HCT116 (cell line): ENCODE data around the gene MCF2L2.

Experiments used
- EZH2 ChIP-seq: fragments of 200-600 bp; sonication (generic); IDR thresholded peaks from 2 replicates; pipeline ENCODE4 v1.6.1; 2017; ENCODE audit warnings: antibody characterized with exemption, mixed run types
- POLR2A ChIP-seq: IDR thresholded peaks from 2 replicates; pipeline ENCODE4 v1.7.0; 2011; ENCODE audit warnings: borderline replicate concordance; ENCODE audit not compliant: insufficient read depth, insufficient read length; ENCODE audit errors: extremely low read depth
- POLR2AphosphoS5 ChIP-seq: IDR thresholded peaks from 2 replicates; pipeline ENCODE4 v1.6.1; 2011; ENCODE audit warnings: mild to moderate bottlenecking, low read depth, low read length, moderate library complexity
- RAD21 ChIP-seq: IDR thresholded peaks from 2 replicates; pipeline ENCODE4 v1.6.1; 2012; ENCODE audit warnings: low read depth, mild to moderate bottlenecking
- ZNF274 ChIP-seq: fragments of 200-500 bp; sonication (Bioruptor generic); IDR thresholded peaks from 2 replicates; pipeline ENCODE4 v1.6.1; 2014; ENCODE audit warnings: mild to moderate bottlenecking, low read depth, low read length, inconsistent platforms
- TF ChIP-seq, protein P1 (sequence below), 3 experiments: fragments of 200-600 bp in 1 of 3; sonication (generic) in 1 of 3; IDR thresholded peaks in 2 of 3; conservative IDR thresholded peaks in 1 of 3; 2 replicates each; pipeline ENCODE4 v1.5.1; 2012 to 2017; ENCODE audit warnings: low read depth in 2 of 3, low read length in 2 of 3, antibody characterized with exemption in 1 of 3, borderline replicate concordance in 1 of 3, control low read depth in 1 of 3, mild to moderate bottlenecking in 1 of 3, mixed read lengths in 1 of 3, mixed run types in 1 of 3, moderate library complexity in 1 of 3; ENCODE audit not compliant: insufficient read depth in 1 of 3

DNA sequence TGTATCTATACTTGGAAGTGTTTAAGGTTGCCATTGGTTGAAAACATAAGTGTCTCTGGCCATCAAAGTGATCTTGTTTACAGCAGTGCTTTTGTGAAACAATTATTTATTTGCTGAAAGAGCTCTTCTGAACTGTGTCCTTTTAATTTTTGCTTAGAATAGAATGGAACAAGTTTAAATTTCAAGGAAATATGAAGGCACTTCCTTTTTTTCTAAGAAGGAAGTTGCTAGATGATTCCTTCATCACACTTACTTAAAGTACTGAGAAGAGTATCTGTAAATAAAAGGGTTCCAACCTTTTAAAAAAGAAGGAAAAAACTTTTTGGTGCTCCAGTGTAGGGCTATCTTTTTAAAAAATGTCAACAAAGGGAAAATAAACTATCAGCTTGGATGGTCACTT lies 155.6 kb downstream of the MCF2L2 start:
- TF ChIP-seq RAD21 (no peak), POLR2A (no peak), EZH2 (no peak), POLR2AphosphoS5 (no peak), ZNF274 (no peak)
- TF ChIP-seq, protein P1, sequence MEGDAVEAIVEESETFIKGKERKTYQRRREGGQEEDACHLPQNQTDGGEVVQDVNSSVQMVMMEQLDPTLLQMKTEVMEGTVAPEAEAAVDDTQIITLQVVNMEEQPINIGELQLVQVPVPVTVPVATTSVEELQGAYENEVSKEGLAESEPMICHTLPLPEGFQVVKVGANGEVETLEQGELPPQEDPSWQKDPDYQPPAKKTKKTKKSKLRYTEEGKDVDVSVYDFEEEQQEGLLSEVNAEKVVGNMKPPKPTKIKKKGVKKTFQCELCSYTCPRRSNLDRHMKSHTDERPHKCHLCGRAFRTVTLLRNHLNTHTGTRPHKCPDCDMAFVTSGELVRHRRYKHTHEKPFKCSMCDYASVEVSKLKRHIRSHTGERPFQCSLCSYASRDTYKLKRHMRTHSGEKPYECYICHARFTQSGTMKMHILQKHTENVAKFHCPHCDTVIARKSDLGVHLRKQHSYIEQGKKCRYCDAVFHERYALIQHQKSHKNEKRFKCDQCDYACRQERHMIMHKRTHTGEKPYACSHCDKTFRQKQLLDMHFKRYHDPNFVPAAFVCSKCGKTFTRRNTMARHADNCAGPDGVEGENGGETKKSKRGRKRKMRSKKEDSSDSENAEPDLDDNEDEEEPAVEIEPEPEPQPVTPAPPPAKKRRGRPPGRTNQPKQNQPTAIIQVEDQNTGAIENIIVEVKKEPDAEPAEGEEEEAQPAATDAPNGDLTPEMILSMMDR (IDR thresholded peaks at IDR 0.05 in 2 of 3, conservative IDR thresholded peaks at IDR 0.05 in 1 of 3; ENCODE audit: borderline replicate concordance in 1 of 3, insufficient read depth in 1 of 3, low read depth in 2 of 3, low read length in 2 of 3), result no peak
